ENCODE measurements around the gene TNFRSF12A.
A peak's percentile ranks its signal among the peaks of the same experiment; 100 is the strongest.

DNA sequence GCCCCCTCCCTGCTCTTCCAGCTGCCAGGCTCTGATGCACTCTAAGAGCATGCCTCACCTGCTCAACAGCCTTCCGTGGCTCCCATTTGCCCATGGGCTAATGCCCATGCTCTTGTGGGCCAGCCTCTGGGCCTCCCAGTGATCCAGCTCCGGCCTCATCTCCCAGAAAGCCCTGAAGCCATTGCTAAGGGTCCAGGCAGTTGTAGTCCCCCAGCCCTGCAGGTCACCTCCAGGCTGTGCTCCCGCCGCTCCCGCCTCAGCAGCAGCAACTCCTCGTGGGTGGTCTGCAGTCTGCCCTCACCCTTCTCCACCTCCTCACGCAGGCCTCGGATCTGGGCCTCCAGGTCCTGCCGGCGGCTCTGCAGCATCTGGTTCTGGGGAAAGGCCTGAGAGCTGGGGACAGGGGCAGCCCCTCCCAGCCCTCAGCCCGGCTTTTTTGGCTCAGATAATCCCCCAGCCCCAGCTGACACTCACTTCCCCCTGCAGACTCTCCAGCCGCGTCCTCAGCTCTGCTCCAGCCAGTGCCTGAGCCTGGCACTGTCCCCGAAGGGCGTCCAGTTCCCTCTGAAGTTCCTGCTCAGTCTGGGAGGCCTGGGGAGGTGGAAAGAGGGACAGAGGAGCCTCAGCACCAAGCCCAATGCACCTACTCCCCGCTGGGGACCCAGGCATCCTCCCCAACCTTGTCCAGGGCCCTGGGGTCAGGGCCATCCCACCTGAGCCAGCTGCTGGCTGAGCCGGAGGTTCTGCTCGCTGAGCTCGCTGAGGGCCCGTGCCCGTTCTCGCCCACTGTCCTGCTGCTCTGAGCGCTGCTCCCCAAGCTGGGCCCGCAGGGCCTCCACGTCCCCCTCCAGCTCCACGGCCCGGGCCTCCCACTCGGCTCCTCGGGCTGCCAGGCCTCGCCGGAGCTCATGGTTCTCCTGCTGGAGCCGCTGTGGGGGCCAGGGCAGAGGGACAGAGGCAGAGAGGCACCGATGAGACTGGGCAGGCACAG lies 10.3 kb downstream of the TNFRSF12A start:
- no peak for TF ChIP-seq CTCF (conservative IDR thresholded peaks at IDR 0.05; ENCODE audit: low read depth, low read length)
- peak; percentile 31; the same call in 1 of the 2 replicates for TF ChIP-seq POLR2A (IDR thresholded peaks at IDR 0.05; ENCODE audit: low read depth, low read length)

All from IMR-90 (cell line).